Measurements from ENCODE around the gene KCNG4. TPM values are rescaled to one million over a fixed set of nuclear protein-coding genes. Genes with fewer than 3 reads are reported as not detected.
"Not testable (repeated sequence)": the region's sequence is repeated elsewhere in the genome, so short reads cannot be mapped to it uniquely, and the experiment has no call there.

Gene KCNG4
- total RNA-seq, 8 experiments from 2014 or later = 0.05 to 0.66 (median 0.20) TPM; not detected in 1

GRCh38 chr16:84228256-84228838 lies 11.5 kb downstream of the KCNG4 start:
- Histone ChIP-seq H3K4me1 (replicated peaks in 1 of 2) (peaks cover 10 to 16% of the 10 kb centered on the region in 2 donors), H3K27ac (peak overlapping the region in 1 of 2 donors; percentile 78), H3K4me3 (no peak overlapping the region)
- in situ Hi-C loops (cut with MboI; ENCODE audit: low pct_unique_long_range_greater_than_20kb in 2 of 9, low sequenced_read_pairs in 9 of 9, unreplicated experiment in 9 of 9) = no loop called here
- peak; percentile 66 to 95 (median 94) for ATAC-seq (replicated peaks in 6 of 8)
- no CpG with 5 or more reads among the region's 18 CpGs for whole genome bisulfite sequencing, 10 experiments

GRCh38 chr16:84227548-84227947 lies 12.3 kb downstream of the KCNG4 start:
- peaks cover 10 to 16% of the 10 kb centered on the region in 2 donors for H3K4me1 ChIP-seq (replicated peaks in 1 of 2)
- in situ Hi-C loops (cut with MboI; ENCODE audit: low pct_unique_long_range_greater_than_20kb in 2 of 9, low sequenced_read_pairs in 9 of 9, unreplicated experiment in 9 of 9) = no loop called here
- no peak overlapping the region for H3K4me3 ChIP-seq
- H3K27ac ChIP-seq = peak overlapping the region in 1 of 2 donors; percentile 78
- no peak for ATAC-seq (replicated peaks in 6 of 8)
- WGBS, 10 experiments = 20 to 93% (median 87%) methylated on average over 1 to 6 of the region's 6 CpGs; no CpG with 5 or more reads in 1 of the 10 experiments

- Histone ChIP-seq H3K27ac (no peak overlapping the region), H3K4me1 (replicated peaks in 1 of 2) (peaks cover 10 to 18% of the 10 kb centered on the region in 2 donors), H3K4me3 (no peak overlapping the region)
- ATAC-seq (replicated peaks in 6 of 8) = no peak
- in situ Hi-C loops (cut with MboI; ENCODE audit: low pct_unique_long_range_greater_than_20kb in 2 of 9, low sequenced_read_pairs in 9 of 9, unreplicated experiment in 9 of 9) = no loop called here
- 0 to 100% (median 80%) methylated on average over 1 to 7 of the region's 8 CpGs; no CpG with 5 or more reads in 1 of the 10 experiments for WGBS, 10 experiments
Observed at GRCh38 chr16:84226026-84226425, 13.8 kb downstream of the KCNG4 start.

- Histone ChIP-seq H3K4me1 (replicated peaks in 1 of 2) (peaks cover 10 to 21% of the 10 kb centered on the region in 2 donors), H3K27ac (no peak overlapping the region), H3K4me3 (no peak overlapping the region)
- WGBS, 10 experiments = 53 to 100% (median 80%) methylated on average over 1 to 3 of the region's 7 CpGs; no CpG with 5 or more reads in 5 of the 10 experiments
- no peak for ATAC-seq (replicated peaks in 6 of 8)
- in situ Hi-C loops (cut with MboI; ENCODE audit: low pct_unique_long_range_greater_than_20kb in 2 of 9, low sequenced_read_pairs in 9 of 9, unreplicated experiment in 9 of 9) = no loop called here
Observed at GRCh38 chr16:84225571-84225970, 14.2 kb downstream of the KCNG4 start.

GRCh38 chr16:84225126-84225525 lies 14.7 kb downstream of the KCNG4 start:
- Histone ChIP-seq H3K27ac (no peak overlapping the region), H3K4me3 (no peak overlapping the region), H3K4me1 (replicated peaks in 1 of 2) (peaks cover 10 to 21% of the 10 kb centered on the region in 2 donors)
- no peak for ATAC-seq (replicated peaks in 6 of 8)
- WGBS, 10 experiments = 33 to 100% (median 93%) methylated on average over 1 to 2 of the region's 3 CpGs; no CpG with 5 or more reads in 6 of the 10 experiments
- in situ Hi-C loops (cut with MboI; ENCODE audit: low pct_unique_long_range_greater_than_20kb in 2 of 9, low sequenced_read_pairs in 9 of 9, unreplicated experiment in 9 of 9) = no loop called here

GRCh38 chr16:84224554-84224953 lies 15.3 kb downstream of the KCNG4 start:
- 17 to 100% (median 100%) methylated on average over 1 to 3 of the region's 3 CpGs; no CpG with 5 or more reads in 3 of the 10 experiments for WGBS, 10 experiments
- Histone ChIP-seq H3K27ac (no peak overlapping the region), H3K4me1 (replicated peaks in 1 of 2) (peaks cover 10 to 21% of the 10 kb centered on the region in 2 donors), H3K4me3 (no peak overlapping the region)
- ATAC-seq (replicated peaks in 6 of 8) = no peak
- in situ Hi-C loops (cut with MboI; ENCODE audit: low pct_unique_long_range_greater_than_20kb in 2 of 9, low sequenced_read_pairs in 9 of 9, unreplicated experiment in 9 of 9) = no loop called here

GRCh38 chr16:84223456-84223855 lies 16.4 kb downstream of the KCNG4 start:
- H3K4me3 ChIP-seq = no peak overlapping the region
- H3K4me1 ChIP-seq (replicated peaks in 1 of 2) = peaks cover 10 to 18% of the 10 kb centered on the region in 2 donors
- WGBS, 10 experiments = 29 to 100% (median 77%) methylated on average over 1 to 4 of the region's 4 CpGs; no CpG with 5 or more reads in 3 of the 10 experiments
- no peak for ATAC-seq (replicated peaks in 6 of 8)
- H3K27ac ChIP-seq = no peak overlapping the region
- in situ Hi-C loops (cut with MboI; ENCODE audit: low pct_unique_long_range_greater_than_20kb in 2 of 9, low sequenced_read_pairs in 9 of 9, unreplicated experiment in 9 of 9) = no loop called here

GRCh38 chr16:84220851-84221250 lies 19.0 kb downstream of the KCNG4 start:
- 0 to 100% (median 60%) methylated on average over 1 of the region's 1 CpG; no CpG with 5 or more reads in 6 of the 10 experiments for WGBS, 10 experiments
- peak; percentile 39 to 87 (median 82) for ATAC-seq (replicated peaks in 6 of 8)
- Histone ChIP-seq H3K4me1 (replicated peaks in 1 of 2) (peaks cover 0 to 5% of the 10 kb centered on the region in 2 donors), H3K27ac (no peak overlapping the region), H3K4me3 (no peak overlapping the region)
- in situ Hi-C loops (cut with MboI; ENCODE audit: low pct_unique_long_range_greater_than_20kb in 2 of 9, low sequenced_read_pairs in 9 of 9, unreplicated experiment in 9 of 9) = no loop called here

- WGBS, 10 experiments = 0 to 65% (median 53%) methylated on average over 1 to 5 of the region's 6 CpGs; no CpG with 5 or more reads in 3 of the 10 experiments
- peaks cover 0 to 5% of the 10 kb centered on the region in 2 donors for H3K4me1 ChIP-seq (replicated peaks in 1 of 2)
- in situ Hi-C loops (cut with MboI; ENCODE audit: low pct_unique_long_range_greater_than_20kb in 2 of 9, low sequenced_read_pairs in 9 of 9, unreplicated experiment in 9 of 9) = no loop called here
- no peak overlapping the region for H3K27ac ChIP-seq
- peak in 3 of 8 experiments; percentile 65 to 92 (median 79) for ATAC-seq (replicated peaks in 6 of 8)
- no peak overlapping the region for H3K4me3 ChIP-seq
Observed at GRCh38 chr16:84218956-84219355, 20.9 kb downstream of the KCNG4 start.

GRCh38 chr16:84218176-84218823 lies 21.5 kb downstream of the KCNG4 start:
- peaks cover 0 to 5% of the 10 kb centered on the region in 2 donors for H3K4me1 ChIP-seq (replicated peaks in 1 of 2)
- no peak overlapping the region for H3K4me3 ChIP-seq
- no peak overlapping the region for H3K27ac ChIP-seq
- WGBS, 10 experiments = 28 to 97% (median 79%) methylated on average over 2 to 12 of the region's 17 CpGs
- in situ Hi-C loops (cut with MboI; ENCODE audit: low pct_unique_long_range_greater_than_20kb in 2 of 9, low sequenced_read_pairs in 9 of 9, unreplicated experiment in 9 of 9) = no loop called here
- ATAC-seq (replicated peaks in 6 of 8) = peak in 1 of 8 experiments; percentile 5

GRCh38 chr16:84216144-84216543 lies 23.7 kb downstream of the KCNG4 start:
- ATAC-seq (replicated peaks in 6 of 8); H3K27ac ChIP-seq; H3K4me1 ChIP-seq (replicated peaks in 1 of 2); in situ Hi-C loops (cut with MboI; ENCODE audit: low pct_unique_long_range_greater_than_20kb in 2 of 9, low sequenced_read_pairs in 9 of 9, unreplicated experiment in 9 of 9); H3K4me3 ChIP-seq: not testable (repeated sequence)
- WGBS, 10 experiments = 60 to 100% (median 85%) methylated on average over 1 to 3 of the region's 3 CpGs; no CpG with 5 or more reads in 5 of the 10 experiments

GRCh38 chr16:84215531-84215930 lies 24.3 kb downstream of the KCNG4 start:
- no peak for ATAC-seq (replicated peaks in 6 of 8)
- Histone ChIP-seq H3K4me1 (replicated peaks in 1 of 2) (no peaks in the 10 kb centered on the region), H3K4me3 (no peak overlapping the region), H3K27ac (no peak overlapping the region)
- in situ Hi-C loops (cut with MboI; ENCODE audit: low pct_unique_long_range_greater_than_20kb in 2 of 9, low sequenced_read_pairs in 9 of 9, unreplicated experiment in 9 of 9) = no loop called here
- 44 to 100% (median 83%) methylated on average over 1 to 4 of the region's 5 CpGs; no CpG with 5 or more reads in 1 of the 10 experiments for WGBS, 10 experiments

- Histone ChIP-seq H3K4me3 (no peak overlapping the region), H3K27ac (no peak overlapping the region), H3K4me1 (replicated peaks in 1 of 2) (no peaks in the 10 kb centered on the region)
- no peak for ATAC-seq (replicated peaks in 6 of 8)
- WGBS, 10 experiments = 24 to 87% (median 73%) methylated on average over 2 to 11 of the region's 15 CpGs; no CpG with 5 or more reads in 3 of the 10 experiments
- in situ Hi-C loops (cut with MboI; ENCODE audit: low pct_unique_long_range_greater_than_20kb in 2 of 9, low sequenced_read_pairs in 9 of 9, unreplicated experiment in 9 of 9) = no loop called here
Observed at GRCh38 chr16:84214451-84215066, 25.3 kb downstream of the KCNG4 start.
